C4-2B (cell line): ENCODE results near the gene SCN4A.

ENCODE experiments used
- ZFX ChIP-seq: fragments of 450-650 bp; IDR thresholded peaks from 2 replicates; pipeline ENCODE4 v1.6.1; 2017
- TF ChIP-seq, protein P1 (sequence below): fragments of 450-650 bp; conservative IDR thresholded peaks from 2 replicates; pipeline ENCODE4 v1.5.1; 2017; ENCODE audit warnings: mild to moderate bottlenecking

DNA sequence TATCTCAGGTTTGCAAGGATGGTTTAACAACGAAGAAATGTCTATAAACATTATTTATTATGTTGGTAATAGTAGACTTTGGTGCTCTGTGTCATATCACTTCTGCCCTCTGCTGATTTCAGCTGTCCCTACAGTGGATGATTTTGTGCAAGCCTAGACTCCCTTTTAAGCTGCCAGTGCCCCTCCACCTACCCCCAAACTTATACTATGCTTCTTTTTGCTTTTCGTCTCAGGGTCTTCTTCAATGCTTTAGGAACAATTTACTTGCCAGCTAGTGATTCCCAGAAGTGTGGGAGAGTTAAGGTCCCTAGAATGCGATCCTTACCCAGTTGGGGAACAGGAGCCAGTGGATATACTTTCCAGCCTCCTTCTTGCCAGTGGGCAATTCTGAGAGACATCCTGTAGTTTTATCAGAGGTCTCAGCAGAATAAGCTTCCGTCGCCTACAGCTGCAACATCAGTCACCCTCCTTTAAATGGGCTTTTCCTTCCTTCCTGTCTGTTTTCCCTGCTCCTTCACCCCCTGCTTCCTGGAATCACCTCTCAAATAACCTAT is 43.6 kb upstream of the SCN4A start:
- TF ChIP-seq, protein P1, sequence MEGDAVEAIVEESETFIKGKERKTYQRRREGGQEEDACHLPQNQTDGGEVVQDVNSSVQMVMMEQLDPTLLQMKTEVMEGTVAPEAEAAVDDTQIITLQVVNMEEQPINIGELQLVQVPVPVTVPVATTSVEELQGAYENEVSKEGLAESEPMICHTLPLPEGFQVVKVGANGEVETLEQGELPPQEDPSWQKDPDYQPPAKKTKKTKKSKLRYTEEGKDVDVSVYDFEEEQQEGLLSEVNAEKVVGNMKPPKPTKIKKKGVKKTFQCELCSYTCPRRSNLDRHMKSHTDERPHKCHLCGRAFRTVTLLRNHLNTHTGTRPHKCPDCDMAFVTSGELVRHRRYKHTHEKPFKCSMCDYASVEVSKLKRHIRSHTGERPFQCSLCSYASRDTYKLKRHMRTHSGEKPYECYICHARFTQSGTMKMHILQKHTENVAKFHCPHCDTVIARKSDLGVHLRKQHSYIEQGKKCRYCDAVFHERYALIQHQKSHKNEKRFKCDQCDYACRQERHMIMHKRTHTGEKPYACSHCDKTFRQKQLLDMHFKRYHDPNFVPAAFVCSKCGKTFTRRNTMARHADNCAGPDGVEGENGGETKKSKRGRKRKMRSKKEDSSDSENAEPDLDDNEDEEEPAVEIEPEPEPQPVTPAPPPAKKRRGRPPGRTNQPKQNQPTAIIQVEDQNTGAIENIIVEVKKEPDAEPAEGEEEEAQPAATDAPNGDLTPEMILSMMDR = no peak; the same call in 1 of the 2 replicates
- TF ChIP-seq ZFX = no peak
